Osteoblast (primary cell): ENCODE data around the gene SLC6A18. TPM values are rescaled to one million over a fixed set of nuclear protein-coding genes. Genes with fewer than 3 reads are reported as not detected.

Experiments
- DNase-seq: peaks from one replicate; pipeline ENCODE4 v3.0.0; 2011; ENCODE audit warnings: low spot score, mixed read lengths; ENCODE audit not compliant: insufficient read length; ENCODE audit errors: missing footprints
- H2AFZ ChIP-seq: 2 replicates; pipeline ENCODE4 v1.6.0; 2011; ENCODE audit warnings: mild to moderate bottlenecking, low read length
- H3K27ac ChIP-seq: 2 replicates; pipeline ENCODE4 v1.5.1; 2011; ENCODE audit warnings: mild to moderate bottlenecking, low read depth, low read length, moderate library complexity
- H3K27me3 ChIP-seq: 2 replicates; pipeline ENCODE4 v1.6.0; 2012; ENCODE audit warnings: mild to moderate bottlenecking, control low read depth, inconsistent platforms, low read length, moderate library complexity; ENCODE audit not compliant: insufficient read depth
- H3K36me3 ChIP-seq: 2 replicates; pipeline ENCODE4 v1.5.1; 2011; ENCODE audit warnings: mild to moderate bottlenecking, low read length, control low read depth, moderate library complexity; ENCODE audit not compliant: insufficient read depth
- H3K4me1 ChIP-seq: 2 replicates; pipeline ENCODE4 v1.5.1; 2011; ENCODE audit warnings: mild to moderate bottlenecking, low read length, control low read depth, moderate library complexity; ENCODE audit not compliant: insufficient read depth
- H3K4me2 ChIP-seq: 2 replicates; pipeline ENCODE4 v1.6.0; 2011; ENCODE audit warnings: mild to moderate bottlenecking, low read length; ENCODE audit not compliant: insufficient read depth
- H3K4me3 ChIP-seq: fragments of 200-600 bp; sonication (generic); 3 replicates; pipeline ENCODE4 v1.5.1; 2012; ENCODE audit warnings: mild to moderate bottlenecking, low read length, inconsistent platforms; ENCODE audit not compliant: insufficient read depth
- H3K79me2 ChIP-seq: 2 replicates; pipeline ENCODE4 v1.6.0; 2012; ENCODE audit warnings: mild to moderate bottlenecking, low read length, control low read depth, inconsistent platforms; ENCODE audit not compliant: insufficient read depth
- H3K9me3 ChIP-seq: 2 replicates; pipeline ENCODE4 v1.5.1; 2011; ENCODE audit warnings: low read depth, low read length, control low read depth
- H4K20me1 ChIP-seq: 2 replicates; pipeline ENCODE4 v1.6.0; 2012; ENCODE audit warnings: mild to moderate bottlenecking, low read length, control low read depth; ENCODE audit not compliant: insufficient read depth
- total RNA-seq: library from RNA; depleted of rRNA; stranded (reverse); fragments of >200 nt; gene quantifications from 2 replicates; pipeline ENCODE4 v1.2.3, GENCODE V29; 2012
- TF ChIP-seq, protein P1 (sequence below): IDR thresholded peaks from 2 replicates; pipeline ENCODE4 v1.5.1; 2011; ENCODE audit warnings: mild to moderate bottlenecking, low read depth, low read length, moderate library complexity; ENCODE audit errors: extremely low read depth

Gene SLC6A18
- total RNA-seq, 1 donor = not detected

DNA sequence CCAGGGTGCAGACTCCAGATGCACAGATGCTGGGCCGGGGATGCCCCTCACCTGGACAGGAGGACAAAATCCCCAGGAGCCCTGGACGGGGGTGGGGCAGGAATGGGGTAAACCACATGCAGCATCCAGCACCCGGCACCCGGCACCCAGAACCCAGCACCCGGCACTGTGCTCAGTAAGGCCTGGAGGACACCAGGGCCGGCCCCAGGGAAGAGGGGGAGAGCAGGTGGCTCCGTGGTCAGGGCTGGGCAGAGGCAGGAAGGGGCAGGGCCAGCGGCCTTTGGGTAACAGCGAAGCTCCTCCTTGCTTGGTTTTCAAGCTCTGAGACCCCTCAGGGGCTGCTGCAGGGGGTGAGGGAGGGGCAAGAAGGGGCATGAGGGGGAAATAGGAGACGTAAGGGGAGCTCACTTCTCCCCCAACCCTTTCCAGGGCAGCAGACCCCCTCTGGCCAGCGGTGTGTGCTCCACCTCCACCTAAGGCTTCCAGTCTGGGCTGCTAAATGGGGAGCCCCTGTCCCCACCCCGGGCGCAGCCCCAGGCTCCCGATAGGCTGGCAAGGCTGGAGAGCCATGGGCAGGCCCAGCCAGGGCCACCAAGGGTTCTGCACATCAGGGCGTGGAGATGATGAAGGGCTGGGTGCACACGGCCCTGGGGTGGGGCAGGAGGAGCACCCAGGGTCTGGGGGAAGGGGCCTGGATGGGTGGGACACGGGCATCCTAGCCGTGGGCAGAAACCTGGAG, 41.6 kb upstream of the SLC6A18 start:
- Histone ChIP-seq H3K36me3 (no peaks in the 10 kb centered on the region), H3K4me2 (no peak overlapping the region), H4K20me1 (no peaks in the 10 kb centered on the region), H3K4me3 (no peak overlapping the region), H3K27me3 (peaks cover 6% of the 10 kb centered on the region), H3K79me2 (no peaks in the 10 kb centered on the region), H3K9me3 (no peaks in the 10 kb centered on the region), H3K4me1 (no peaks in the 10 kb centered on the region), H2AFZ (no peak overlapping the region), H3K27ac (no peak overlapping the region)
- TF ChIP-seq, protein P1, sequence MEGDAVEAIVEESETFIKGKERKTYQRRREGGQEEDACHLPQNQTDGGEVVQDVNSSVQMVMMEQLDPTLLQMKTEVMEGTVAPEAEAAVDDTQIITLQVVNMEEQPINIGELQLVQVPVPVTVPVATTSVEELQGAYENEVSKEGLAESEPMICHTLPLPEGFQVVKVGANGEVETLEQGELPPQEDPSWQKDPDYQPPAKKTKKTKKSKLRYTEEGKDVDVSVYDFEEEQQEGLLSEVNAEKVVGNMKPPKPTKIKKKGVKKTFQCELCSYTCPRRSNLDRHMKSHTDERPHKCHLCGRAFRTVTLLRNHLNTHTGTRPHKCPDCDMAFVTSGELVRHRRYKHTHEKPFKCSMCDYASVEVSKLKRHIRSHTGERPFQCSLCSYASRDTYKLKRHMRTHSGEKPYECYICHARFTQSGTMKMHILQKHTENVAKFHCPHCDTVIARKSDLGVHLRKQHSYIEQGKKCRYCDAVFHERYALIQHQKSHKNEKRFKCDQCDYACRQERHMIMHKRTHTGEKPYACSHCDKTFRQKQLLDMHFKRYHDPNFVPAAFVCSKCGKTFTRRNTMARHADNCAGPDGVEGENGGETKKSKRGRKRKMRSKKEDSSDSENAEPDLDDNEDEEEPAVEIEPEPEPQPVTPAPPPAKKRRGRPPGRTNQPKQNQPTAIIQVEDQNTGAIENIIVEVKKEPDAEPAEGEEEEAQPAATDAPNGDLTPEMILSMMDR = no peak
- no peak for DNase-seq

DNA sequence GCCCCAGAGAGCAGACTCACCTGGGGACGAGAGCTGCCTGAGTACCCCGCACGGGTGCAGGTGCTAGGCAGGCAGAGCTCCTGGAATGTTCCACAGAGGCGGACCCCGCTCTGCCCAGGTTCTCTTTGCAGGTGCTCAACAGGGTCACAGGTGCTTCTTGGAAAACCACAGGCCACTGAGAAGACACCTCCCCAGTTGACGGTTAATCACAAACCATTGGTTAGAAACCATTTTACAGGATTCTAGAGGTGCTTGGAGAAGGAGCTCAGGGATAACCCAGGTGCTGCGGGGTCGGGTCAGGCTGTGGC, 41.1 kb upstream of the SLC6A18 start:
- H3K36me3 ChIP-seq = no peaks in the 10 kb centered on the region
- no peak overlapping the region for H3K4me2 ChIP-seq
- no peaks in the 10 kb centered on the region for H3K4me1 ChIP-seq
- peaks cover 6% of the 10 kb centered on the region for H3K27me3 ChIP-seq
- no peak overlapping the region for H2AFZ ChIP-seq
- no peaks in the 10 kb centered on the region for H4K20me1 ChIP-seq
- H3K79me2 ChIP-seq = no peaks in the 10 kb centered on the region
- DNase-seq = no peak
- H3K9me3 ChIP-seq = no peaks in the 10 kb centered on the region
- no peak overlapping the region for H3K4me3 ChIP-seq
- no peak overlapping the region for H3K27ac ChIP-seq
- TF ChIP-seq, protein P1 = no peak

DNA sequence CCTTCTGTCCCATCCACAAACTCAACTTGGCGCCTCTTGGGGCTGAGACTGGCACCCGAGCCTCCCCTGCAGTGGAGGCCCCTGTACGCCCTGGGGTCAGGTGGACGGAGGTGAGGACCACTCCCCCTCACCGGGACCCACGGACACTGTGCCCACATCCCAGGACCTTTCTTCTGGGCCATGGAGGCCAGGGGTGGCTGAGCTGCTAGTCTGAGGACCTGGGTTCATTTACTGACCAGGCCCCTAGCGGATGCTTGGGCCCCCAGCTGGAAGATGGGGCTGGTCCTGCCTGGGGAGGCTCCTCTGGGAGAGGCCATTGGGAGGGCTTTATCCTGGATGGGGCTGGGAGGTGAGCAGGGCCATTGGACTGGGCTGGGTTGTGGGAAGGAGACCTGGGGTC, 40.7 kb upstream of the SLC6A18 start:
- no peaks in the 10 kb centered on the region for H3K4me1 ChIP-seq
- no peaks in the 10 kb centered on the region for H3K9me3 ChIP-seq
- TF ChIP-seq, protein P1 = no peak
- no peaks in the 10 kb centered on the region for H4K20me1 ChIP-seq
- no peak overlapping the region for H2AFZ ChIP-seq
- H3K4me3 ChIP-seq = no peak overlapping the region
- H3K27me3 ChIP-seq = peaks cover 6% of the 10 kb centered on the region
- no peak for DNase-seq
- no peak overlapping the region for H3K27ac ChIP-seq
- no peak overlapping the region for H3K4me2 ChIP-seq
- H3K79me2 ChIP-seq = no peaks in the 10 kb centered on the region
- H3K36me3 ChIP-seq = no peaks in the 10 kb centered on the region

DNA sequence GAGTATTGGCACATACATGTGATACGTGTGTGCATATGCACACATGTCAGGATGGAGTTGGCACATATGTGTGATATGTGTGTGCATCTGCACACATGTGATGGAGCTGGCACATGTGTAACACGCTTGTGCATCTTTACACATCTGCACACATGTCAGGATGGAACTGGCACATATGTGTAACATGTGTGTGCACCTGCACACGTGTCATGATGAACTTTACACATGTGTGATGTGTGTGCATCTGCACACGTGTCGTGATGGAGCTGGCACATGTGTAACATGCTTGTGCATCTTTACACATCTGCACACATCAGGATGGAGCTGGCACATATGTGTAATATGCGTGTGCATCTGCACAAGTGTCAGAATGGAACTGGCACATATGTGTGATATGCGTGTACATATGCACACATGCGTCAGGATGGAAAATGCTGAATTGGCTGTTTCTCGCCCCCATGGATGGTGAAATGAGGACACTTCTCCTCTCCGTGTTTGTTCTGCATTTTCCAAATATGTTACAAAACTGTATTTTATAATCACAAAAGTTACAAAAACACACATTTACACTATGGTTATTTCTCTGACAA, 40.0 kb upstream of the SLC6A18 start:
- H3K4me2 ChIP-seq = no peak overlapping the region

More for the DNA sequence above, 40.0 kb upstream of the SLC6A18 start:
- peaks cover 8% of the 10 kb centered on the region for H3K27me3 ChIP-seq
- no peak for DNase-seq
- H3K4me3 ChIP-seq = no peak overlapping the region
- H4K20me1 ChIP-seq = no peaks in the 10 kb centered on the region
- TF ChIP-seq, protein P1 = no peak
- H3K27ac ChIP-seq = no peak overlapping the region
- H3K4me1 ChIP-seq = no peaks in the 10 kb centered on the region
- no peaks in the 10 kb centered on the region for H3K9me3 ChIP-seq
- no peaks in the 10 kb centered on the region for H3K36me3 ChIP-seq
- H3K79me2 ChIP-seq = no peaks in the 10 kb centered on the region
- no peak overlapping the region for H2AFZ ChIP-seq
